NB4 (cell line): ENCODE measurements around the gene VPREB3.

Source experiments
- DNase-seq: peaks from one replicate; pipeline ENCODE4 v3.0.0; 2010; ENCODE audit warnings: low read depth
- H3K4me3 ChIP-seq: one replicate; pipeline ENCODE4 v1.5.1; 2011; ENCODE audit warnings: mild to moderate bottlenecking, low read depth, low read length, moderate library complexity
- MYC ChIP-seq: IDR thresholded peaks from 2 replicates; pipeline ENCODE4 v1.6.1; 2011; ENCODE audit warnings: low read depth, low read length
- POLR2A ChIP-seq: IDR thresholded peaks from 2 replicates; pipeline ENCODE4 v1.6.1; 2011; ENCODE audit warnings: mild to moderate bottlenecking; ENCODE audit not compliant: insufficient read length; ENCODE audit errors: extremely low read depth
- TF ChIP-seq, protein P1 (sequence below): IDR thresholded peaks from 2 replicates; pipeline ENCODE4 v1.6.1; 2011; ENCODE audit warnings: low read depth, low read length
- TF ChIP-seq, protein P2 (sequence below): IDR thresholded peaks from one replicate; pipeline ENCODE4 v1.5.1; 2012; ENCODE audit warnings: low read depth, low read length

VPREB3 gene

DNA sequence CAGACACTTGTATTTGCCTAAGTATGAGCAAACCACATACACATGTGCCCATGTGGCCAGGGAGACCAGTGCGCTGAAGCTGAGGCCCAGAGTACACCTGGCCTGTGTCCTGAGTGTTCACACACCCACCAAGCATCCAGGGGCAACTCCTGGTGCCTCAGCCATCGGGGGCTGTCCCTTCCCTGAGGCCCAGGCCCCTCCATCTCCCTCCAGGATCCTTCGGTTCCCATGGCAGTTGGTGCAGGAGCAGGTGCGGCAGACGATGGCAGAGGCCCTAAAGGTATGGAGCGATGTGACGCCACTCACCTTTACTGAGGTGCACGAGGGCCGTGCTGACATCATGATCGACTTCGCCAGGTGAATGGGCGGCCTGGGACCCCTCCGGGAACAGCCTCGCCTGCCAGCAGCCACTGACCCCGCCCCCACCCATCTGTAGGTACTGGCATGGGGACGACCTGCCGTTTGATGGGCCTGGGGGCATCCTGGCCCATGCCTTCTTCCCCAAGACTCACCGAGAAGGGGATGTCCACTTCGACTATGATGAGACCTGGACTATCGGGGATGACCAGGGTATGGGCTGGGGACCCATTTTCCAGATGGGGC lies 26.0 kb upstream of the VPREB3 start:
- TF ChIP-seq, protein P1, sequence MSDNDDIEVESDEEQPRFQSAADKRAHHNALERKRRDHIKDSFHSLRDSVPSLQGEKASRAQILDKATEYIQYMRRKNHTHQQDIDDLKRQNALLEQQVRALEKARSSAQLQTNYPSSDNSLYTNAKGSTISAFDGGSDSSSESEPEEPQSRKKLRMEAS: no peak
- no peak for TF ChIP-seq POLR2A
- no peak for TF ChIP-seq MYC
- TF ChIP-seq, protein P2, sequence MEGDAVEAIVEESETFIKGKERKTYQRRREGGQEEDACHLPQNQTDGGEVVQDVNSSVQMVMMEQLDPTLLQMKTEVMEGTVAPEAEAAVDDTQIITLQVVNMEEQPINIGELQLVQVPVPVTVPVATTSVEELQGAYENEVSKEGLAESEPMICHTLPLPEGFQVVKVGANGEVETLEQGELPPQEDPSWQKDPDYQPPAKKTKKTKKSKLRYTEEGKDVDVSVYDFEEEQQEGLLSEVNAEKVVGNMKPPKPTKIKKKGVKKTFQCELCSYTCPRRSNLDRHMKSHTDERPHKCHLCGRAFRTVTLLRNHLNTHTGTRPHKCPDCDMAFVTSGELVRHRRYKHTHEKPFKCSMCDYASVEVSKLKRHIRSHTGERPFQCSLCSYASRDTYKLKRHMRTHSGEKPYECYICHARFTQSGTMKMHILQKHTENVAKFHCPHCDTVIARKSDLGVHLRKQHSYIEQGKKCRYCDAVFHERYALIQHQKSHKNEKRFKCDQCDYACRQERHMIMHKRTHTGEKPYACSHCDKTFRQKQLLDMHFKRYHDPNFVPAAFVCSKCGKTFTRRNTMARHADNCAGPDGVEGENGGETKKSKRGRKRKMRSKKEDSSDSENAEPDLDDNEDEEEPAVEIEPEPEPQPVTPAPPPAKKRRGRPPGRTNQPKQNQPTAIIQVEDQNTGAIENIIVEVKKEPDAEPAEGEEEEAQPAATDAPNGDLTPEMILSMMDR: no peak
- DNase-seq: no peak
- no peak overlapping the region for H3K4me3 ChIP-seq

DNA sequence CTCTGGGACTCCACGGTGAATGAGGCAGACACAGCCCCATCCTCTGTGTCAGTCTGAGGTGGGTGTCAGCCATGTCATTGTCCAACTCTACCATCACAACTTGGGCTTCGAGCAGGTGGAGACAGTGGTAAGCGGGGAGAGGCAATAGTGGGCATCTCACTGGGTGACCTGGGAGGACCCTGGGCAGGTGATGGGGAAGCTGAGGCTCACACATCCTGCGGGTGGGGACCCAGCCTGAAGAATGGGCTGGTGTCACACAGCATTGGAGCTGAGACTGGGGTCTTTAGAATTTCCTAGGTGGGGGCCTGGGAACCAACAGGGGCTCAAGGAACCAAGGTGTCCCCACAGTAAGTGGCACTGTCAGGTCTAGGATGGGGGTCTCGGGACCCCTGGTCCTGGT lies 25.5 kb upstream of the VPREB3 start:
- DNase-seq: no peak
- no peak overlapping the region for H3K4me3 ChIP-seq
- no peak for TF ChIP-seq MYC
- TF ChIP-seq, protein P2: no peak
- no peak for TF ChIP-seq POLR2A
- TF ChIP-seq, protein P1: no peak

DNA sequence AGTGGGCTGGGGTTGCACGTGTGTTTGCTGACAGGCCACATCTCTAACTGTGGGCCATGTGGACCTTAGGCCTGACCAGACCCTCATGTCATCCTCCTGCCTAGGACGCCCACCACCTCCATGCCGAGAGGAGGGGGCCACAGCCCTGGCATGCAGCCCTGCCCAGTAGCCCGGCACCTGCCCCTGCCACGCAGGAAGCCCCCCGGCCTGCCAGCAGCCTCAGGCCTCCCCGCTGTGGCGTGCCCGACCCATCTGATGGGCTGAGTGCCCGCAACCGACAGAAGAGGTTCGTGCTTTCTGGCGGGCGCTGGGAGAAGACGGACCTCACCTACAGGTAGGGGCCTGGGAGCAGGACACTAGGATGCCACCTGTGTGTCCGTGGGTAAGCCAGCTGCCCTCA lies 24.9 kb upstream of the VPREB3 start:
- TF ChIP-seq, protein P2: no peak
- TF ChIP-seq MYC (no peak), POLR2A (no peak)
- TF ChIP-seq, protein P1: no peak
- no peak for DNase-seq
- no peak overlapping the region for H3K4me3 ChIP-seq

DNA sequence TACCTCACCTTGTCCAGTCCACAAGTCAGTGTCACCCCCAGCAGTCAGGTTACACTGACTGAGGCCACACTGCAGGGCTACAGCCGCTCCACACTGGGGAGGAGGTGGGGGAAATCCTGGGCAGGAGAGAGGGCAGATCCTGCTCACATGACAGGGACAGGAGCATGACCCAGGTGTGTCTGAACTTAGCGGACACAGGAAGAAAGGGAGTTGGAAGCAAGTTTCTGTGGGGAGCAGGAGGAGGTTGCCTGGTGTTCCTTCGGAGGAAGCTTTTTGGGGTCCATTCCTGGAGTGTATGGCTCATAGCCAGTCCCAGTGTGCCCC lies 24.3 kb upstream of the VPREB3 start:
- no peak overlapping the region for H3K4me3 ChIP-seq
- no peak for TF ChIP-seq MYC
- TF ChIP-seq POLR2A: no peak
- TF ChIP-seq, protein P2: no peak
- TF ChIP-seq, protein P1: no peak
- no peak for DNase-seq

DNA sequence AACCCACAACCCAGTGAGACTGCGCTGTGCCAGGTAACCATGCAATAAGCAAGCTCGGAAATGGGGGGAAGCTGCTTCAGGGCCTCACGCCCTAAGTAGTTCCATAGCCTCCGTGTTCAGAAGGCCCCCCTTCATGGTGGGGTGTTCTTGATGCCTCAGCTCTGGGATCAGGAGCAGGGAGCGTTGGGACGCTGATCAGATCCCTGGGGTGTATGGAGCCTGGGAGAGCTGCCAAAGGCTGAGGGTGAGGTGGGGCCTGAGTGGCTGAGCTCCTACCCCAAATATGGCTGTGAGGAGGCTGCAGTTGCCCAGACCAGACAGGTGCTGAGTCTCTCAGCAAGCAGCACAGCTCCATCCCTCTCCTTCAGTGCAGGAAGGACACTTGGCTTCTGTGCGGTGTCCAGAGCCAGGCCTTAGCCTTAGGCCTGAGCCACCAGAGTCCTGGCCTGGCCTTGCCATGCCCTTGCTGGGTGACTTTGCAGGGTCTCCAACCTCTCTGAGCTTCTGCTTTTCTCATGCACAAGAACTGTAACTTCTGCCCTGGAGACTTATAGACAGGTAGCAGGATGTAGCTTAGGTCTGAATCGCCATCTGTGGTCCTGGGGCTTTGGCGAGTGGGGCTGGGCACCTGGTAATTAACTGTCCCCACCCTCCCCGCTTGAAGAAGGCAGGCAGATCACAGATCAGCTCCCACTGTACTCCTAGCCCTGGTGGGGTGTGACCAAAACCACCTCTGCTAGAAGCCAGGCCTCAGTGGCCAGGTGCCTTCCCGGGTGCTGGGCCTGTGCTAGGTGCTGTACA lies 23.8 kb upstream of the VPREB3 start:
- no peak overlapping the region for H3K4me3 ChIP-seq
- TF ChIP-seq POLR2A (no peak), MYC (no peak)
- TF ChIP-seq, protein P1: no peak
- TF ChIP-seq, protein P2: no peak
- no peak for DNase-seq
